WERI-Rb-1 (cell line): ENCODE data around the gene SELENON.
A peak's percentile ranks its signal among the peaks of the same experiment; 100 is the strongest.

Source experiments
- DNase-seq: peaks from one replicate; pipeline ENCODE4 v3.0.0-alpha.2; 2020
- H3K27ac ChIP-seq: fragments of 250-450 bp; sonication (Bioruptor Pico); 2 replicates; pipeline ENCODE4 v1.5.1; 2020; ENCODE audit warnings: mild to moderate bottlenecking, moderate library complexity
- H3K27me3 ChIP-seq: fragments of 250-450 bp; sonication (Bioruptor Pico); 2 replicates; pipeline ENCODE4 v1.5.1; 2021; ENCODE audit warnings: mild to moderate bottlenecking, low read depth, moderate library complexity; ENCODE audit not compliant: insufficient read depth, severe bottlenecking
- H3K36me3 ChIP-seq: fragments of 250-450 bp; sonication (Bioruptor Pico); 2 replicates; pipeline ENCODE4 v1.5.1; 2020; ENCODE audit warnings: mild to moderate bottlenecking, moderate library complexity
- H3K4me3 ChIP-seq: 2 replicates; pipeline ENCODE4 v1.5.1; 2011; ENCODE audit warnings: low read depth, mild to moderate bottlenecking, control low read depth, low read length
- H3K9me3 ChIP-seq: fragments of 250-450 bp; sonication (Bioruptor Pico); 2 replicates; pipeline ENCODE4 v1.5.1; 2021; ENCODE audit warnings: mild to moderate bottlenecking, moderate library complexity; ENCODE audit not compliant: severe bottlenecking
- TF ChIP-seq, protein P1 (sequence below): IDR thresholded peaks from 2 replicates; pipeline ENCODE4 v1.5.1; 2011; ENCODE audit warnings: low read depth, mild to moderate bottlenecking, control low read depth, inconsistent platforms, low read length

Gene SELENON, protein sequence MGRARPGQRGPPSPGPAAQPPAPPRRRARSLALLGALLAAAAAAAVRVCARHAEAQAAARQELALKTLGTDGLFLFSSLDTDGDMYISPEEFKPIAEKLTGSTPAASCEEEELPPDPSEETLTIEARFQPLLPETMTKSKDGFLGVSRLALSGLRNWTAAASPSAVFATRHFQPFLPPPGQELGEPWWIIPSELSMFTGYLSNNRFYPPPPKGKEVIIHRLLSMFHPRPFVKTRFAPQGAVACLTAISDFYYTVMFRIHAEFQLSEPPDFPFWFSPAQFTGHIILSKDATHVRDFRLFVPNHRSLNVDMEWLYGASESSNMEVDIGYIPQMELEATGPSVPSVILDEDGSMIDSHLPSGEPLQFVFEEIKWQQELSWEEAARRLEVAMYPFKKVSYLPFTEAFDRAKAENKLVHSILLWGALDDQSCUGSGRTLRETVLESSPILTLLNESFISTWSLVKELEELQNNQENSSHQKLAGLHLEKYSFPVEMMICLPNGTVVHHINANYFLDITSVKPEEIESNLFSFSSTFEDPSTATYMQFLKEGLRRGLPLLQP

DNA sequence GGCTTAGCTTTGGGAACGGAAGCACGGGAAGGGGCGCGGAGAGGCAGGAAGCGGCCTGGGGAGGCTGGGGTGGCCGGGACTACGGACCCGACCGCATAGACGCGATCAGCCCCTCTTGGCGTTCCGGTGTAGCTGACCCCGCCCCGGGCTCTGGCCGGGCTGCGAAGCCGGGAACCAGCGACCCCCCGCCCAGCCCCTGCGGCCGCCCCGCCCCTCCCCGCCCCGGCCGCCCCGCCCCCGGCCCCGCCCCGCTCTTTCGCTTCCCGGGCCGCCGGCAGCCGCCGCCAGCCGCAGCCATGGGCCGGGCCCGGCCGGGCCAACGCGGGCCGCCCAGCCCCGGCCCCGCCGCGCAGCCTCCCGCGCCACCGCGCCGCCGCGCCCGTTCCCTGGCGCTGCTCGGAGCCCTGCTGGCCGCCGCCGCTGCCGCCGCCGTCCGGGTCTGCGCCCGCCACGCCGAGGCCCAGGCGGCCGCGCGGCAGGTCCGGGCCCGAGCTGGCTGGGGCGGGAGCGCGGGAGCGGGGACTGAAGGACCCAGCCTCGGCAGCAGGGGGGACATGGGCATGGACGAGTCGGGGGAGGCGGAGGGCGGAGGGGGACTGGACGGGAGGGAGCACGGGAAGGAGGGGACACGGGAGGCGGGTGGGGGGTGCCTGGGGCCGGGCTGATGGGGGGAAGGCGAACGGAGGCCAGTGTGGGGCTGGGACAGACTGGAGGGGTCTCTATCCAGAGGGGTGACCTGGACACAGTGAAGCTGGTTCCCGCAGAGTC is at the start of gene SELENON:
TSS of gene SELENON (plus strand) at position 259 of the 768 bp plus-strand sequence. CDS start at position 297, 38 bp downstream.
- H3K27me3 ChIP-seq = no peaks in the 10 kb centered on the region
- no peaks in the 10 kb centered on the region for H3K9me3 ChIP-seq
- peaks cover 4% of the 10 kb centered on the region; the same call in 1 of the 2 replicates for H3K36me3 ChIP-seq
- H3K4me3 ChIP-seq = peak within 1 kb of the TSS; percentile 51
- TF ChIP-seq, protein P1, sequence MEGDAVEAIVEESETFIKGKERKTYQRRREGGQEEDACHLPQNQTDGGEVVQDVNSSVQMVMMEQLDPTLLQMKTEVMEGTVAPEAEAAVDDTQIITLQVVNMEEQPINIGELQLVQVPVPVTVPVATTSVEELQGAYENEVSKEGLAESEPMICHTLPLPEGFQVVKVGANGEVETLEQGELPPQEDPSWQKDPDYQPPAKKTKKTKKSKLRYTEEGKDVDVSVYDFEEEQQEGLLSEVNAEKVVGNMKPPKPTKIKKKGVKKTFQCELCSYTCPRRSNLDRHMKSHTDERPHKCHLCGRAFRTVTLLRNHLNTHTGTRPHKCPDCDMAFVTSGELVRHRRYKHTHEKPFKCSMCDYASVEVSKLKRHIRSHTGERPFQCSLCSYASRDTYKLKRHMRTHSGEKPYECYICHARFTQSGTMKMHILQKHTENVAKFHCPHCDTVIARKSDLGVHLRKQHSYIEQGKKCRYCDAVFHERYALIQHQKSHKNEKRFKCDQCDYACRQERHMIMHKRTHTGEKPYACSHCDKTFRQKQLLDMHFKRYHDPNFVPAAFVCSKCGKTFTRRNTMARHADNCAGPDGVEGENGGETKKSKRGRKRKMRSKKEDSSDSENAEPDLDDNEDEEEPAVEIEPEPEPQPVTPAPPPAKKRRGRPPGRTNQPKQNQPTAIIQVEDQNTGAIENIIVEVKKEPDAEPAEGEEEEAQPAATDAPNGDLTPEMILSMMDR = no peak
- peak within 1 kb of the TSS; percentile 67 for H3K27ac ChIP-seq
- peak; percentile 69 for DNase-seq

DNA sequence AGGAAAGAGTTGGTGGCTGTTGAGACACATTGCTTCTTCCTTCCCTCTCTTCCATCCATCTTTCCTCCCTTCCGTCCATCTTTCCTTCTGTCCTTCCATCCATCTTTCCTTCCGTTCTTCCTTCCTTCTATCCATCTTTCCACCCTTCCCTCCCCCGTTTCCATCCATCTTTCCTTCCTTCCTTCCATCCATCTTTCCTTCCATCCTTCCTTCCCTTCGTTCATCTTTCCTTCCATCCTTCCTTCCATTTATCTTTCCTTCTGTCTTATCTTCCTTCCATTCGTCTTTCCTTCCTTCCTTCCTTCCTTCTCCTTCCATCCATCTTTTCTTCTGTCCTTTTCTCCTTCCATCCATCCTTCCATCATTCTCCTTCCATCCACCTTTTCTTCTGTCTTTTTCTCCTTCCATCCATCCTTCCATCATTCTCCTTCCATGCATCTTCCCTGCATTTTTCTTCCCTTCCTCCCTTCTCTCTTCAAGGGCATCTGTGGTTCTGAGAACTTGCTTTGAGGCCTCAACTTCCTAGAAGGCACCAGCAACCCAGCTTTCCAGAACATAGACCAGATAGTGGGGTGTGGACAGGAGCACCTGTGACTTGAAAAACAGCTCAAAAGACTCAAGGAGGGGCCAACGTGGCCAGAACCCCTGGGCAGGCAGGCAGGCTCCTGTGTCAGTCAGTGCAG is 48.9 kb upstream of the SELENON start:
- H3K27me3 ChIP-seq = no peaks in the 10 kb centered on the region
- H3K36me3 ChIP-seq = no peaks in the 10 kb centered on the region
- DNase-seq = no peak
- H3K27ac ChIP-seq = no peak overlapping the region
- no peaks in the 10 kb centered on the region for H3K9me3 ChIP-seq
- H3K4me3 ChIP-seq = no peak overlapping the region
- TF ChIP-seq, protein P1 = no peak

DNA sequence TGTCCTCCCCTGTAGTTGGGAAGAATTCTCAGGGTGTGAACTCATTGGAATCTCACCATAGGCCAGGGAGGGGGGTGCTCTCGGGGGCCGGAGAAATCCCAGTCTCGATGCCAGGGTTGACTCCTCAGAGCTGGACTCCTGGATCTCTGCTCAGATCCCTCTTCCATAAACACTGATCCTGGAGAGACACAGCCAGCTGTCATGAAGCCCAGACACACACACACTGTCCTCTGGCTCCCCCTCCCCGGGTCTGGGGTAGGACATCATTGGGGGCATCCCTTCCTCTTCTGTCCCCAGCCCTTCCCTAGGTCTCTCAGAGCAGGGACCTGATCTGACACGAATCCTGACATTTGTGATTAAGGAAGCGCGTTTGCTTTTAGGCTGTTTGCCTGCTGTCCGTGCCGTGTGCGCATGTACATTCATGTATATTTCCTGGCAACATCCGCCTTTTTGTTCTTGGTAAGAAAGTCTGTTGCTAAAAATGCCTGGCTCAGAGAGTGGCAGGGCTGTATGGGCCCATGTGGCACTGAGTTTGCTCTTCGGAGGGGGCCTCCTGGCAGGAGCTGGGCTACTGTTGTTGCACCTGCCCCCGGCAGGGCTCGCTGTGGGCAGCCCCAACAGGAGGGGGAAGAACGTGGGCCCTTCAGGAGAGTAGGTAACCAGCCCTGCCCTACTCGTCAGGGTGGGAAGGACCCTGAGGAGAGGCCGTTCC is 45.4 kb upstream of the SELENON start:
- peak; percentile 51 for DNase-seq

DNA sequence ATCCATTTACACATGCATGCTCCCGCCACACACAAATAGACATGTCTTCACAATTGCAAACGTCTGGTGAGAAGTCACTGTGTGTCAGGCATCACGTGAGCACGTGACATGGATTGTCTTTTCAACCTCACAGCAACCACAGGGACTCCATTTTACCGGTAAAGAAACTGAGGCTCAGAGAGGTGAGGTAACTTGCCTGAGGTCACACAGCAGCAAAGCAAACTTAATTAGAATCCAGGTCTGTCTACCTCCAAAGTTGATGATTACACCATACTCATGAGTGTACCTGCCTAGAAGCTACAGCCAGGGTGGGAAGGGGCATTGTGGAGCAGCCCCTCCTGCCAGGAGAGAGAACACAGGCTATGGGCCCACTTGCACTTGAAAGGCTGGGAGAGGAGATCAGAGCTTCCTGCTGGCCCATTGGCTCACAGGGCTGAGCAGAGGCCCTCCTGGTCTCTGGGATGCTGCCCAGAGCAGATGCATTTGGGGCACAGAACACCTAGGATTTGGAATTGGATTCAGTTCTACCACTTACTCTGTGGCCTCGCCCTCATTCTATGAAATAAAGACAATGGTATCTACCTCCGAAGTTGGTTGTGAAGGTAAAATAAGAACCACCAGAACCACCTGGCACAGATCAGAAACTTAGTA is 44.4 kb upstream of the SELENON start:
- Histone ChIP-seq H3K27me3 (no peaks in the 10 kb centered on the region), H3K27ac (no peak overlapping the region), H3K4me3 (no peak overlapping the region), H3K36me3 (no peaks in the 10 kb centered on the region), H3K9me3 (no peaks in the 10 kb centered on the region)
- no peak for DNase-seq
- TF ChIP-seq, protein P1 = no peak

More for the DNA sequence above, 45.4 kb upstream of the SELENON start:
- Histone ChIP-seq H3K27ac (no peak overlapping the region), H3K9me3 (no peaks in the 10 kb centered on the region), H3K36me3 (no peaks in the 10 kb centered on the region), H3K27me3 (no peaks in the 10 kb centered on the region), H3K4me3 (no peak overlapping the region)
- TF ChIP-seq, protein P1 = peak; percentile 36; the same call in 1 of the 2 replicates

DNA sequence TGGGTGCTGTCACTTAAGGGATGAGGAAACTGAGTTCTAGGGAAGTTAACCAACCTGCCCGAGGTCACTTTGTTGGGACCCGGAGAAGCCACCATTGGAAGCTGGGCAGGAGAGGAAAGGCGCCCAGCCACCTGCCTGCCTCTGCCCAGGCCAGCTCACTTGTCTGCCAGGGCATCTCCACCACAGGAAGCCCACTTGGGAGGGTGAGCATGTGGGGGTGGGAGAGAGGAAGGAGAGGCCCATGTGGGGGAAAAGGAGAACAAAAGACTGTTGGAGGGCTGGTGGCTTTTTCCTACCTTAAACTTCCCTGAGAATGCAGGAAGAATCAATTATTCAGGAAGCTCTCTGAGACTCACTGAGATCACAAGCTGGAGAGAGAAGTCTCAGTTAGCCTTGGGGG is 43.8 kb upstream of the SELENON start:
- DNase-seq = no peak
- TF ChIP-seq, protein P1 = no peak
- H3K36me3 ChIP-seq = no peaks in the 10 kb centered on the region
- H3K27ac ChIP-seq = no peak overlapping the region
- H3K4me3 ChIP-seq = no peak overlapping the region
- no peaks in the 10 kb centered on the region for H3K27me3 ChIP-seq
- H3K9me3 ChIP-seq = no peaks in the 10 kb centered on the region
